Thyroid gland (tissue), 4 donors: ENCODE measurements around the gene CISD3. TPM values are rescaled to one million over a fixed set of nuclear protein-coding genes. Genes with fewer than 3 reads are reported as not detected.

Experiments
- DNase-seq, 2 donors: peaks; one replicate each; pipeline ENCODE4 v3.0.0-alpha.2; 2019
- H3K27ac ChIP-seq, 3 donors: fragments of 200-600 bp; sonication (generic); 1 replicate in 2 of 3; 2 replicates in 1 of 3; pipeline ENCODE4 v1.5.1; 2016 to 2019; ENCODE audit warnings: mild to moderate bottlenecking in 1 of 3, moderate library complexity in 1 of 3
- H3K27me3 ChIP-seq: fragments of 200-600 bp; sonication (generic); one replicate; pipeline ENCODE4 v1.5.1; 2019
- H3K36me3 ChIP-seq, 2 donors: fragments of 200-600 bp; sonication (generic); one replicate each; pipeline ENCODE4 v1.5.1; 2016 to 2019
- H3K4me1 ChIP-seq, 2 donors: fragments of 200-600 bp; sonication (generic); one replicate each; pipeline ENCODE4 v1.5.1; 2017 to 2019
- H3K4me3 ChIP-seq, 3 donors: fragments of 200-600 bp; sonication (generic); replicated peaks in 1 of 3; 1 replicate in 2 of 3; 2 replicates in 1 of 3; pipeline ENCODE4 v1.5.1; 2016; ENCODE audit warnings: mild to moderate bottlenecking in 1 of 3
- H3K9me3 ChIP-seq: fragments of 200-600 bp; sonication (generic); one replicate; pipeline ENCODE4 v1.5.1; 2017
- POLR2A ChIP-seq, 2 donors: fragments of 450-650 bp; IDR thresholded peaks; one replicate each; pipeline ENCODE4 v1.6.1; 2017; ENCODE audit warnings: antibody characterized with exemption in 2 of 2, mild to moderate bottlenecking in 2 of 2, moderate library complexity in 1 of 2
- WGBS, 2 donors: methylation state at CpG; one replicate each; pipeline ENCODE4 v1.1.5; 2017; 5-methylcytosine and 5-hydroxymethylcytosine counted together
- intact Hi-C: fragments of 100-400 bp; cut with DNase I; formaldehyde crosslinking; loops from one replicate; pipeline ENCODE4 v1.15.1; 2023
- total RNA-seq, 4 donors: library from RNA; depleted of rRNA; stranded (reverse); fragments of >200 nt; gene quantifications; one replicate each; pipeline ENCODE4 v1.2.3, GENCODE V29; 2016
- TF ChIP-seq, protein P1 (sequence below), 6 experiments: fragments of 200-600 bp in 3 of 6; fragments of 450-650 bp in 3 of 6; sonication (generic) in 3 of 6; IDR thresholded peaks; one replicate each; pipeline ENCODE4 v1.5.1; 2016 to 2019; ENCODE audit warnings: antibody characterized with exemption in 6 of 6, mild to moderate bottlenecking in 2 of 6, inconsistent platforms in 1 of 6, moderate library complexity in 1 of 6

CISD3 gene
- total RNA-seq, 4 donors from 2014 or later, result 12.4 to 29.0 (median 18.2) TPM

DNA sequence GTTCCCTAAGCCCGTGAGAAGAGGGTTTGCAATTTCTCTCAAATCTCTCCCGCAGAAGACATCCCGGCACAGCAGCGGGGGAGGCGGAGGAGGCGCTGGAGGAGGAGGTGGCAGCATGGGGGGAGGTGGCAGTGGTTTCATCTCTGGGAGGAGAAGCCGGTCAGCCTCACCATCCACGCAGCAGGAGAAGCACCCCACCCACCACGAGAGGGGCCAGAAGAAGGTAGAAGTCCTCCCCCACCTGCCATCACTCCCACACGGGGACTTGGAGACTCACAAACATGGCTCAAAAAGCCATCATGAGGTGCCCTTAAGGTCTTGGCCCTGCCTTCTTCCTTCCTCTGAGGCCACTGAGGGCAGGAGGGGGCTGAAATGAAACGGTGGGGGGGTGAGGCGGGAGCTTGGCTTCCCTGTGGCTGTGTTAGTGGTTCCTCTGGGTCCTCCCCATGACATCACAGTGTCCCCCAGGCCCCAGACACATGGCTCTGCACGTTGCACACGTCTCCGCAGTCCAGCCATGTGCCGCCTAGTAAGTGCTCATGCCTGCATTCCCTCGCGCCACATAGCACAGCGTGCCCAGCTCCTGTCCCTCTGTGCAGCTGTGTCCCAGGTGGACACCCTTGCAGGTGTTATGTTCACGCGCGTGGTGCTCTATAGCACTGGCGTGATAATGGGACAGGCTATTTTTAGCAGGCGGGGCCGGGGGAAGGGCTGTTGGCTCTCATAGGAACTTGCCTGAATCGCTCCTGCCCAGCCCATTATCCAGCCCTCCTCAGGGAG is 18.2 kb upstream of the CISD3 start:
- DNase-seq, result no peak
- Histone ChIP-seq H3K36me3 (peaks cover 38 to 59% of the 10 kb centered on the region in 2 donors), H3K27me3 (no peaks in the 10 kb centered on the region), H3K4me3 (no peak overlapping the region), H3K9me3 (no peaks in the 10 kb centered on the region), H3K4me1 (peaks cover 8 to 9% of the 10 kb centered on the region in 2 donors), H3K27ac (no peak overlapping the region)
- 83 to 87% methylated on average over 21 to 26 of the region's 26 CpGs for WGBS, 2 donors
- intact Hi-C loops, result no loop called here
- TF ChIP-seq, protein P1, sequence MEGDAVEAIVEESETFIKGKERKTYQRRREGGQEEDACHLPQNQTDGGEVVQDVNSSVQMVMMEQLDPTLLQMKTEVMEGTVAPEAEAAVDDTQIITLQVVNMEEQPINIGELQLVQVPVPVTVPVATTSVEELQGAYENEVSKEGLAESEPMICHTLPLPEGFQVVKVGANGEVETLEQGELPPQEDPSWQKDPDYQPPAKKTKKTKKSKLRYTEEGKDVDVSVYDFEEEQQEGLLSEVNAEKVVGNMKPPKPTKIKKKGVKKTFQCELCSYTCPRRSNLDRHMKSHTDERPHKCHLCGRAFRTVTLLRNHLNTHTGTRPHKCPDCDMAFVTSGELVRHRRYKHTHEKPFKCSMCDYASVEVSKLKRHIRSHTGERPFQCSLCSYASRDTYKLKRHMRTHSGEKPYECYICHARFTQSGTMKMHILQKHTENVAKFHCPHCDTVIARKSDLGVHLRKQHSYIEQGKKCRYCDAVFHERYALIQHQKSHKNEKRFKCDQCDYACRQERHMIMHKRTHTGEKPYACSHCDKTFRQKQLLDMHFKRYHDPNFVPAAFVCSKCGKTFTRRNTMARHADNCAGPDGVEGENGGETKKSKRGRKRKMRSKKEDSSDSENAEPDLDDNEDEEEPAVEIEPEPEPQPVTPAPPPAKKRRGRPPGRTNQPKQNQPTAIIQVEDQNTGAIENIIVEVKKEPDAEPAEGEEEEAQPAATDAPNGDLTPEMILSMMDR (IDR thresholded peaks at IDR 0.05), result no peak
- no peak for TF ChIP-seq POLR2A (IDR thresholded peaks at IDR 0.05)

DNA sequence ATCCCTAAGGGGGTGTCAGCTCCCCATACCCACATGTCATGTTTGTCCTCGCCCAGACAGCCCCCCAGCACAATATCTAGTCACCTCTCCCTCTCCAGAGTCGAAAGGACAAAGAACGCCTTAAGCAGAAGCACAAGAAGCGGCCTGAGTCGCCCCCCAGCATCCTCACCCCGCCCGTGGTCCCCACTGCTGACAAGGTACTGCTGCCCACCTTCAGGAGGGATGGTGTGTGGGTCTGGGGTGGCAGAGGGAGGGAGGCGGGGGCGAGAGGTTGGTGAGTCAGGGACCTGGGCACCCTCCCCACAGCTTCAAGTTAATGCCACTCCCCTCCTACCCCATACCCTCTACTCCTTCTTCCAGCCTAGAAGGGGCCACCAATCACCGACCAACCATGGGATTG is 17.5 kb upstream of the CISD3 start:
- intact Hi-C loops, result no loop called here
- 95 to 97% methylated on average over 10 of the region's 10 CpGs for WGBS, 2 donors
- H3K36me3 ChIP-seq, result peaks cover 44 to 65% of the 10 kb centered on the region in 2 donors

DNA sequence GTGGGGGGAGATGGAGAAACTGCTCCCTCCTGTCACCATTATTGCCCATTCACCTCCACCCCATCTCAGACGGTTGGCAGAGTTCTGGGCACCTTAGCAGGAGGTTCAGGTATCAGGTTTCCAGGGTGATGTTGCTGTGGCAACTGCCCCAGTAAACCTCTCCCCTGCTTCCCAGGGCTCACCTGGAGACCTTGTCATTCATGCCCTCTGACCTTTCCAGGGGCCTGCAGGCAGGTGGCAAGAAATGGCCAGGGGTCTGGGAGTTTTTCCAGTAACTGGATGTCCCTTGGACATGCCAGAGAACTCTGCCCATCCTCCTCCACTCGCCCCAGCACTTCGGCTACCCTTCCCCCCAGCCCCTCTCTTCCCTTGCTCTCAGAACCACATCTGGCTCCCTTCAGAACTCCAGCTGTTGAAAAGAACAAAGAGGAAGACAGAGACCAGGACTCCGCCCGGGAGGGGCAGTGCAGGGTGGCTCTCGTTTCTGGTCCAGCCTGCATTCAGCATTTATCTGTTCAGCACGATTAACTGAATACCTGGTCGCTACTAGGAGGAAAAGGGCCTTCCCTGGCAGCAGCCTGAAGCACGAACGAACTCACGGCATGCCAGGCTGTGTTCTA is 16.6 kb upstream of the CISD3 start:
- intact Hi-C loops, result no loop called here
- peaks cover 44 to 75% of the 10 kb centered on the region in 2 donors for H3K36me3 ChIP-seq
- 85 to 88% methylated on average over 11 of the region's 11 CpGs for WGBS, 2 donors

More for the DNA sequence above, 17.5 kb upstream of the CISD3 start:
- Histone ChIP-seq H3K27ac (no peak overlapping the region), H3K4me3 (no peak overlapping the region), H3K27me3 (no peaks in the 10 kb centered on the region), H3K9me3 (no peaks in the 10 kb centered on the region), H3K4me1 (peaks cover 3 to 7% of the 10 kb centered on the region in 2 donors)
- TF ChIP-seq, protein P1 (IDR thresholded peaks at IDR 0.05), result no peak
- TF ChIP-seq POLR2A (IDR thresholded peaks at IDR 0.05), result no peak
- DNase-seq, result no peak

DNA sequence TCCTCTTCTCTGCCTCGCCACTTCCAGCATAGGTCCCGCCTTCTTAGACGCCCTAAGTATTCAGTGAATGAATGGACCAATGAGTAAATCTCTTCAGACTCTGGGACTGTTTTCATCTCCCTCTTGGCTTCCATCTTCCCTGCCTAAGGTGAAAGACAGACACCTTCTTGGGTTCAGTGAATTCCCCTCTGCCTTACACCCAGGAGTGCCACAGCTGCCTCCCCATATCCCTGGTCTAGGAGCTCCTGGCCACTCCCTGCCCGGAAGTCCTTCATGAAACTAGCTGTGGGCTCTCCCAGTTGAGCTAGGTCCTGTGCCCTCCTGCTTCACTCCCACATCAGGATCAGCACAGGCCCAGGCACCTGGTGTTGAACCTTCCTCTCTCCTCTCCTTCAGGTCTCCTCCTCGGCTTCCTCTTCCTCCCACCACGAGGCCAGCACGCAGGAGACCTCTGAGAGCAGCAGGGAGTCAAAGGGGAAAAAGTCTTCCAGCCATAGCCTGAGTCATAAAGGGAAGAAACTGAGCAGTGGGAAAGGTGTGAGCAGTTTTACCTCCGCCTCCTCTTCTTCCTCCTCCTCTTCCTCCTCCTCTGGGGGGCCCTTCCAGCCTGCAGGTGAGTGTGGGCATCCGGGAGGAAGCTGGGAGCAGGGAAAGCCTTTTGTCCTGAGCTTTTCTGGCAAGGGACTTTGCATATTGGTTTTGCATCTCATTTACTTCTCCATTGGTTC is 14.8 kb upstream of the CISD3 start:
- 90 to 91% methylated on average over 9 of the region's 9 CpGs for WGBS, 2 donors

More for the DNA sequence above, 16.6 kb upstream of the CISD3 start:
- Histone ChIP-seq H3K27me3 (no peaks in the 10 kb centered on the region), H3K4me3 (no peak overlapping the region), H3K27ac (no peak overlapping the region), H3K4me1 (peaks cover 3 to 7% of the 10 kb centered on the region in 2 donors), H3K9me3 (no peaks in the 10 kb centered on the region)
- no peak for TF ChIP-seq POLR2A (IDR thresholded peaks at IDR 0.05)
- TF ChIP-seq, protein P1 (IDR thresholded peaks at IDR 0.05), result no peak
- no peak for DNase-seq

More for the DNA sequence above, 14.8 kb upstream of the CISD3 start:
- Histone ChIP-seq H3K4me3 (no peak overlapping the region), H3K4me1 (no peaks in the 10 kb centered on the region), H3K27me3 (no peaks in the 10 kb centered on the region), H3K9me3 (no peaks in the 10 kb centered on the region), H3K36me3 (peaks cover 45 to 85% of the 10 kb centered on the region in 2 donors), H3K27ac (no peak overlapping the region)
- TF ChIP-seq, protein P1 (IDR thresholded peaks at IDR 0.05), result no peak
- no peak for TF ChIP-seq POLR2A (IDR thresholded peaks at IDR 0.05)
- intact Hi-C loops, result no loop called here
- no peak for DNase-seq
